ENCODE results near the gene NAP1L4. TPM values are rescaled to one million over a fixed set of nuclear protein-coding genes. Genes with fewer than 3 reads are reported as not detected.

NAP1L4 gene
- total RNA-seq, 1 donor = 72.0 TPM

- no peak for TF ChIP-seq CTCF (IDR thresholded peaks at IDR 0.05; ENCODE audit: extremely low read depth, low read depth, low read length)
- Histone ChIP-seq H3K27me3 (ENCODE audit: insufficient read depth, low read length) (no peaks in the 10 kb centered on the region), H3K4me3 (ENCODE audit: insufficient read depth, low read length) (no peak overlapping the region), H4K20me1 (ENCODE audit: insufficient read depth, low read length) (peaks cover 1% of the 10 kb centered on the region), H3K4me2 (ENCODE audit: insufficient read depth, low read length) (no peak overlapping the region), H2AFZ (ENCODE audit: low read length) (no peak overlapping the region), H3K79me2 (ENCODE audit: insufficient read depth, low read length) (peaks cover 6% of the 10 kb centered on the region), H3K4me1 (ENCODE audit: insufficient read depth, low read length) (no peaks in the 10 kb centered on the region), H3K36me3 (ENCODE audit: insufficient read depth, low read length) (no peaks in the 10 kb centered on the region), H3K9me3 (ENCODE audit: low read depth, low read length) (no peaks in the 10 kb centered on the region), H3K27ac (ENCODE audit: low read depth, low read length) (no peak overlapping the region)
- no peak for DNase-seq (ENCODE audit: insufficient read length, low spot score, missing footprints)
Observed at GRCh38 chr11:2921742-2922493, 70.2 kb downstream of the NAP1L4 start.

GRCh38 chr11:2921261-2921660 is 70.9 kb downstream of the NAP1L4 start:
- no peak for DNase-seq (ENCODE audit: insufficient read length, low spot score, missing footprints)

GRCh38 chr11:2920343-2920742 is 71.8 kb downstream of the NAP1L4 start:
- no peak overlapping the region for H3K4me3 ChIP-seq (ENCODE audit: insufficient read depth, low read length)
- no peak overlapping the region for H3K27ac ChIP-seq (ENCODE audit: low read depth, low read length)
- TF ChIP-seq CTCF (IDR thresholded peaks at IDR 0.05; ENCODE audit: extremely low read depth, low read depth, low read length) = no peak
- no peaks in the 10 kb centered on the region for H4K20me1 ChIP-seq (ENCODE audit: insufficient read depth, low read length)
- H2AFZ ChIP-seq (ENCODE audit: low read length) = no peak overlapping the region
- no peaks in the 10 kb centered on the region for H3K79me2 ChIP-seq (ENCODE audit: insufficient read depth, low read length)
- no peaks in the 10 kb centered on the region for H3K27me3 ChIP-seq (ENCODE audit: insufficient read depth, low read length)
- no peaks in the 10 kb centered on the region for H3K4me1 ChIP-seq (ENCODE audit: insufficient read depth, low read length)
- no peaks in the 10 kb centered on the region for H3K36me3 ChIP-seq (ENCODE audit: insufficient read depth, low read length)
- DNase-seq (ENCODE audit: insufficient read length, low spot score, missing footprints) = no peak
- H3K9me3 ChIP-seq (ENCODE audit: low read depth, low read length) = no peaks in the 10 kb centered on the region
- no peak overlapping the region for H3K4me2 ChIP-seq (ENCODE audit: insufficient read depth, low read length)

More at GRCh38 chr11:2921261-2921660, 70.9 kb downstream of the NAP1L4 start:
- Histone ChIP-seq H4K20me1 (ENCODE audit: insufficient read depth, low read length) (no peaks in the 10 kb centered on the region), H3K36me3 (ENCODE audit: insufficient read depth, low read length) (no peaks in the 10 kb centered on the region), H3K79me2 (ENCODE audit: insufficient read depth, low read length) (no peaks in the 10 kb centered on the region), H3K4me1 (ENCODE audit: insufficient read depth, low read length) (no peaks in the 10 kb centered on the region), H3K9me3 (ENCODE audit: low read depth, low read length) (no peaks in the 10 kb centered on the region), H3K27me3 (ENCODE audit: insufficient read depth, low read length) (no peaks in the 10 kb centered on the region), H2AFZ (ENCODE audit: low read length) (no peak overlapping the region), H3K4me2 (ENCODE audit: insufficient read depth, low read length) (no peak overlapping the region), H3K27ac (ENCODE audit: low read depth, low read length) (no peak overlapping the region), H3K4me3 (ENCODE audit: insufficient read depth, low read length) (no peak overlapping the region)
- no peak for TF ChIP-seq CTCF (IDR thresholded peaks at IDR 0.05; ENCODE audit: extremely low read depth, low read depth, low read length)

- no peak overlapping the region for H3K4me2 ChIP-seq (ENCODE audit: insufficient read depth, low read length)
- H3K9me3 ChIP-seq (ENCODE audit: low read depth, low read length) = no peaks in the 10 kb centered on the region
- no peaks in the 10 kb centered on the region for H3K4me1 ChIP-seq (ENCODE audit: insufficient read depth, low read length)
- no peak overlapping the region for H3K4me3 ChIP-seq (ENCODE audit: insufficient read depth, low read length)
- no peak for DNase-seq (ENCODE audit: insufficient read length, low spot score, missing footprints)
- H3K79me2 ChIP-seq (ENCODE audit: insufficient read depth, low read length) = no peaks in the 10 kb centered on the region
- H3K36me3 ChIP-seq (ENCODE audit: insufficient read depth, low read length) = no peaks in the 10 kb centered on the region
- H2AFZ ChIP-seq (ENCODE audit: low read length) = no peak overlapping the region
- TF ChIP-seq CTCF (IDR thresholded peaks at IDR 0.05; ENCODE audit: extremely low read depth, low read depth, low read length) = no peak
- H4K20me1 ChIP-seq (ENCODE audit: insufficient read depth, low read length) = no peaks in the 10 kb centered on the region
- no peaks in the 10 kb centered on the region for H3K27me3 ChIP-seq (ENCODE audit: insufficient read depth, low read length)
- no peak overlapping the region for H3K27ac ChIP-seq (ENCODE audit: low read depth, low read length)
Observed at GRCh38 chr11:2919837-2920236, 72.3 kb downstream of the NAP1L4 start.

Measured in osteoblast (primary cell).